ENCODE measurements around the gene TNRC6A.
"Not testable (repeated sequence)": the region's sequence is repeated elsewhere in the genome, so short reads cannot be mapped to it uniquely, and the experiment has no call there.

Gene TNRC6A

DNA sequence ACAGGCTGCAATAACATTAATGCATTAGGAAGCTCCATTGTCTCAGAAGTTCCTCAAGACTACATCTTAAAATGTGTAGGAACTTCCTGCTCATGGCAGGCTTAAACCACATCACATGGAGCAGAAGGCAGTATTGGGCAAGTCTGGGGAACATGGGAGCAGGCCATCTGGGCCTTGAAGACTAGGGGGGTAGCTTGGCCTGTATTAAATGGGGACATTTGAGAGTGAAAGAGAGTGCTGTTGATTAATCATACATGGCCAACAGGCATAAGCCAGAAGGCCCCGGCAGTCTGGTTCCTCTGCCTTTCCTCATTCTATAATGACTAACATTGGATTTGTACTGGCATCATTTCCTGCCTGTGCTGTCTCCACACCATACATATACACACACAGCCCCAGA lies 91.1 kb downstream of the TNRC6A start:
- no peak for DNase-seq

GRCh38 chr16:24821129-24821528 lies 91.7 kb downstream of the TNRC6A start:
- no peak for DNase-seq

- DNase-seq = no peak
Observed at GRCh38 chr16:24822542-24822941, 93.1 kb downstream of the TNRC6A start.

DNA sequence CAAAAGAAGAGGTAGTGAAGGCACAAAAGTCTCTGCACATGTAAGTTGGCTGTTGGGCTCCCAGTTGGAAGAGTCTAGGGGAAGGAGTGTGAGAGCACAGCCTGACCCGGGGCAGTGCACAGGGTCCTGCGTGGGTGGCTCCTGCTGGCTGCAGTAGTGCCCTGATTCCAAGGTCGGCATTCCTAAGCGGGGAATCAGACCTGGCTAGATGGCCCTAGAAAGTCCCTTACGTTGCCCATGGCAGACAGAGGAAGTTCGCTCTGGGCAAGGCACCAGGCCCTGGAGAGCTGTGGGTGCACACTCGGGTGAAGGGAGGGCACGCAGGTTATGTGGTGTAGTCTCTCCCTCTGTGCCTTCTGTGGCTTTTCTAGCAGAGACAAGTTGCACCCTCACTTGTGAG lies 93.5 kb downstream of the TNRC6A start:
- DNase-seq = no peak

DNA sequence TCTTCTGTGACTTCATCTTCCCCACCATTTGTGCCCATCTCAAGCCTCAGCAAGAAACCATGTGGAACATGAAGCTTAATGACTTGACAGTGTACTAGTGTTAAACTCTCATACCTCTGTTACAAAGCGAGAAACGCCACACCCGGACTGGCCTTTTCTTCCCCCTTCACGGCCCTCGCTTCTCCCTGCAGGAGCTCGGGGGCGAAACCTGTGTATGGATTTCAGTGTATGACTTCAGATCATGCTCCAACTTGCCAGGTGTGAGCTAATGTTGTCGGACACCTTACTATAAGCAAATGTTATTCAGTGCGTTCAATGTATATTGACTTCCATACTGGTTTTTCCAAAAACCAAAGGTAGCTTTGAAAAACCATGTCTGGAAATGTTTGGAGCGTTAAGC lies 96.2 kb downstream of the TNRC6A start:
- DNase-seq = no peak

DNA sequence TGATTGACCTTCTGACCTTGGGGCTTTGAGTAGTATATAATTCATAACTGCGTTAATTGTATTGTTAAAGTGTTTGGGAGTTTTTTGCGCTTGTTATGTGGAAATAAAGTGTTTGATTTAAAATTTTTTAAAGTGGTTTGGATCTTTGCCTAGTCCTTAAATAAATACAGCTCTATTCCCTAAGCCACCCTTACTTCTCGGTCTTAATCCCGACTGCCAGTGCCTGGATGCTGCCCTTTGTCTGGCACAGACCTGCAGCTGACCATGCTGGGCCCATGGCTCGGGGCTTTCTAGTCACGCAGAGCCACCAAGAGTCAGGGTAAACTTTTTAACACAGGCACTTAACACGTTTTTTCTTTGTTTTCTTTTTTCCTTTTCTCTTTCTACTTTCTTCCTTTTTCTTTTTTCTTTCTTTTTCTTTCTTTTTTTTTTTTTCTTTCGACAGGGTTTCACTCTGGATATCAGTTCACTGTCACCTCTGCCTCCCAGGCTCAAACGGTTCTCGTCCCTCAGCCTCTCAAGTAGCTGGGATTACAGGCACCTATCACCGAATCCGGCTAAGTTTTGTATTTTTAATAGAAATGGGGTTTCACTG lies 96.7 kb downstream of the TNRC6A start:
- no peak for DNase-seq

- no peak for DNase-seq
Observed at GRCh38 chr16:24826817-24827566, 97.5 kb downstream of the TNRC6A start.

DNA sequence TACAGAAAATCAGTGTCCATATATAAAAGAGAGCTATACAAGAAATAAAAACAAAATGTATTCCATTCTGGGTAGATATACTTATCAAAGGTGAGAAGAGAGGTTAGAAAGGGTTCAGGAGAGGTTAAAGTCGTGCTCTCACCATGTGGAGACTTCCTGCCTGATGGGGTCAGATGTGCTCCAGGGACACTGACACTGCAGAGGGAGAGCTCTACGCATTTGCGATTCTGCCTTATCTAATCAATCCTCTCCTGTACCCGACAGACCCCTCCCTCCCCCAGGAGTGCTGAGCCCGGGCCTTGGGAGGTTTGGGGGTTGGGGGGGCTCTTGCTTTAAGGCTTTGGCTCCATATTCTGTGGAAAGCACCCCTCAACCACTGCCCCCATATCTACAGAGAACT lies 99.7 kb downstream of the TNRC6A start:
- DNase-seq = no peak

- DNase-seq = no peak
Observed at GRCh38 chr16:24833352-24833751, 103.9 kb downstream of the TNRC6A start.

GRCh38 chr16:24834459-24835335 lies 105.2 kb downstream of the TNRC6A start:
- peak; percentile 9 for DNase-seq

DNA sequence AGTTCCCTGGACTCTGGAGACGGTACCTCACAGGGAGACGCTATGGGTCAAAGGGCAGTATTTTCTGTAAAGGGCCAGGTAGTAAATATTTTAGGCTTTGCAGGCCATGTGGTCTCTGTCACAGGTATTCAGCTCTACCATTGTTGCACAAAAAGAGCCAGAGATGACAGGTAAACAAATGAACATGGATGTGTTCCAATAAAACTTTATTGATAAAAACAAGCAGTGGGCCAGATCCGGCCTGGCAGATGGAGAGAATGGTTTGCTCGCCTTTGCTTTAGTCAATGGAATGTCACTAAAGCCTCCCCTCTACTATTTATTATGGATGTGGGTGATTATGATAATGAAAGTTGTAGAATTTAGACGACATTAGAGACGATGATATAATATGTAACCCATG lies 107.4 kb downstream of the TNRC6A start:
- no peak for DNase-seq

DNA sequence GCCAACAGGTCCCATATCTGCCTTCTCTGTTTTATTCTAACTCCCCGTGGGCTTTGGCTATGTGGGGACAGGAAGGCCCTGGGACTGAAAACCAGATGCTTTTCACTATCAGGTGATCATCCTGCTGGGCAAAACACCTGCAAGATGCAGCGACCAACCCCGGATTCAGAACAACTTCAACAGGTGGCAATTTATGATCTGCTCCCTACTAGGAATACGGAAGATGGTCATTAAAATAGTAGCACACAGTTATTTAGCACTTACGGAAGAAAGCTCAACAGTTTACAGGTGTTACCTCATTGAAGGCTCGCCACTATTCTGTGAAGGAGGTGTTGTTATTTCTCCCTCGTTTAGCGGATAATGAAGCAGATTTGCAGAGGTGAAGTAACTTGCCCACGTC lies 108.5 kb downstream of the TNRC6A start:
- DNase-seq = no peak

DNA sequence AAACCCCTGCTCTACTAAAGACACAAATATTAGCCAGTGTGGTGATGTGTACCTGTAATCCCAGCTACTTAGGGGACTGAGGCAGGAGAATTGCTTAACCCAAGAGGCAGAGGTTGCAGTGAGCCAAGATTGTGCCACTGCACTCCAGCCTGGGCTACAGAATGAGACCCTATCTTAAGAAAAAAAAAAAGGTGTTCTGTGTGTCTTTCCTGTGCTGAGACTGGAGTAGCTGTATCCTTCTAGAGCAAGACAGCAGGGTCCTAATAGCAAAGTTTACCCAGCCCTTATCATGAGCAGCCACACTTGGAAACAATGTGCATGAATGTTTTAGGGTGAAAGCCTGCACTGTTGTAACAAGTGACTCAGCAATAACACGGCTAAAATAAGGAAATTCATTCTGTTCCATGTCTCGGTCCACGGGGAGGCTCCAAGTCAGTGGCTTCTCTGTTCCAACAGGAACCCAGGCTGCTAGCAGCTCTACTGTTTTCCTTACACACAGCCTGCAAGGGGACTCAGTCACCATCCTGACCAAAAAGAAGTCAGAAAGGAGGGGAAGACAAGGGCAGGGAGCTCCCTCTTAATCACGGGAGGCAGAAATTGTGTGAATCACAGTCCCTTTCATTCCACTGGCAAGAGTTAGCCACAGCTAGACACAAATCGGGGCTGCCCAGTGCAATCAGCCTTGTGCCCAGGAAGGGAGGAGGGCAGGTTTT lies 109.3 kb downstream of the TNRC6A start:
- DNase-seq = no peak

DNA sequence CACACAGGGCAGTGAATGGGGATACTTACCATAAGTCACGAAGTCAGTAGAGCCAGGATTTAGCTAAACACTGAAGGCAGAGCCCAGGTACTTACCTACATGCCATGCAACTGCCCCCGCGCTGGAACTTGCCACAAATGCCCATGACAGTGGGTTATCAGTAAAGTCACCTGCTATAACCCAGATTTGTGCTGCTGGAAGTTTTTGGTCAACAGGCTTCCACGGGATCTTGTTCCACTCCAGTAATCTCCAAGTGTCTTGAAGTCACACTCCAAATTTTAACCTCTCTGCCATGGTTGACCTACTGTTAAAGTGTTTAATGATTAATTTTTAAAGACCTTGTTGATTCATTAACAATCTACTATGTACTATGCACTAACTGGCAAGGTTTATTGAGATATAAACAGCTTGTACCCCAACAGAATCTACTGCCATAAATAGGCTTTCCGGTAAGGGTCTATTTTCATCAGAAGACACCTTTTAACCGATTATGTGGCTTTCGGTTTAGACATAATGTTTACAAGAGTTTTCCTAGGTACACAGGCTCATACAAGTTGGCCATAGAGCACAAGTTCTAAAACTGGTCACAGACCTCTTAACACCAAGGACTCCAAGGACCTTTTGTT lies 110.0 kb downstream of the TNRC6A start:
- DNase-seq = no peak

DNA sequence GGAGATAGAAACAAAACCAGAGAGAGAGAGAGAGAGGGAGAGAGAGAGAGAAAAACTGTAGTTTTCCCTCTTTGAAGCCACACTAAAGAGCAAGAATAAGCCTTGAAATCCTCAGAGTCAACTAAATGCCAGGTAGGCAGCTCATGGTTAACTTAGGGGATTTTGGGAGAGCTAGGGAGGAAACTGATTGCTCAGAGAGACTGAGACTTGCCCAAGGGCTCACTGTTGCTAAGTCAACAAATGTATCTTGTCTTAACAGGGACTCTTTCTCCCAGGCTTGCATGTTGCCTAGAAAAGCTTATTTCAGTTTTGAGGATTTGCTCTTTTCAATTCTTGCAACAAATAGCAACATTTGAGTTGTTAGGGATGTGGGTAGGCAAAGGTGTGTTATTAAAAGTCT lies 111.8 kb downstream of the TNRC6A start:
- DNase-seq = no peak

- DNase-seq = peak; percentile 18
Observed at GRCh38 chr16:24844101-24845030, 114.9 kb downstream of the TNRC6A start.

DNA sequence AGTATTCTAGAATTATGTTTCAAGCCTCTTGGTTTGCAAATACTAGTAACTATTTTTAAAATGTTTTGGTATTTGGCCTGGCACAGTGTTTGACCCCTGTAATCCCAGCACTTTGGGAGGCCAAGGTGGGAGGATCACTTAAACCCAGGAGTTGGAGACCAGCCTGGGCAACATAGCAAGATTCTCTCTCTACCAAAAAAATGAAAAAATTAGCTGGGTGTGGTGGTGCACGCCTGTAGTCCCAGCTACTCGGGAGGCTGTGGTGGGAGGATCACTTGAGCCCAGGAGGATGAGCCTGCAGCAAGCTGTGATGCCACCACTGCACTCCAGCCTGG lies 115.5 kb downstream of the TNRC6A start:
- not testable (repeated sequence) for DNase-seq

DNA sequence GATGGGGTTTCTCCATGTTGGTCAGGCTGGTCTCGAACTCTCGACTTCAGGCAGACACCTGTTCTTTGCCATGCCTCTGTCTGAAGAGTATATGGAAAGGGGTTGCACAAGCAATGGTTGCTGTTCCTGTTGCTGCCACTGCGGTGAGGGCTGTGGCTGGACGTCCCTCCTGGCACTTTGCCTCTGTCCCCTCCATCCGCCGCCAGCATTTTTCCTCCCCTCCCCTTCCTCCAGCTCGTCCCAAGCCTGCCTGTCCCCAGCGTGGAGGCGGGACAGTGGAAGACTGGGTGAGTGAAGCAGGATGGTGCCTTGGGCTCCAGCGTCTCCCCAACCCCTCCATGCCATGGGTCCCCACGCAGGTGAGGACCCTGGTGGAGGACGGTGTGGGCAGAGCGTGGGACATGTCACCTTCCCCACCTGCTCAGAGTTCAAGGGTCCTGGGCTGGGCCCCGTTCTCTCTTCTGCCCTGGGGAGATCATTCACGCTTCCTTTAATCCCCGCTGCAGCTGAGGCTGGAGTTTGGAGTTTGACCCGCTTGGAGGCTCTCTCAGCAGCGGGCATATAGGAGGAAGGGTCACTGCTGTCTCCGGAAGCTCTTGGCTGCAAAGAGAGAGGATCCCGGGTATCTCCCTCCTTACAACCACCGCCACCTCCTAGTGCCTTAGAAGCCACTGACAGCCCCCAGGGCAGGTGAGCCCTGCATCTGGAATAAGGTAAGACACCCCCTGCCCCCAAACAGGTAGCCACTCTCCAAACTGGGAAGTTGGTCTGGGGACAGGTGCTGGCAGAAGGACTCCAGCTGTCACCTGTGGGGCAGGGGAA lies 116.5 kb downstream of the TNRC6A start, which contains the start of gene SLC5A11:
SLC5A11 (plus strand) TSS at position 238 of the 822 bp plus-strand sequence. CDS start 12,681 bp downstream, outside the sequence.
- no peak for DNase-seq

GRCh38 chr16:24846548-24847357 lies 117.3 kb downstream of the TNRC6A start:
- DNase-seq = no peak

- no peak for DNase-seq
Observed at GRCh38 chr16:24847358-24847664, 117.9 kb downstream of the TNRC6A start.
